ENCODE results near the gene WNK3. TPM values are rescaled to one million over a fixed set of nuclear protein-coding genes. Genes with fewer than 3 reads are reported as not detected.
"Not testable (repeated sequence)": the region's sequence is repeated elsewhere in the genome, so short reads cannot be mapped to it uniquely, and the experiment has no call there.

Gene WNK3
- total RNA-seq, 1 donor from 2014 or later: 19.7 TPM

- peak overlapping the region; percentile 88 for H3K4me3 Mint-ChIP-seq (ENCODE audit: unreplicated experiment)
- no peak for DNase-seq
- H3K4me1 Mint-ChIP-seq (ENCODE audit: low read depth, unreplicated experiment): peaks cover 3% of the 10 kb centered on the region
- peaks cover 4% of the 10 kb centered on the region for H3K9me3 Mint-ChIP-seq (ENCODE audit: unreplicated experiment)
- H3K36me3 Mint-ChIP-seq (ENCODE audit: unreplicated experiment): no peaks in the 10 kb centered on the region
- peaks cover 2% of the 10 kb centered on the region for H3K27me3 Mint-ChIP-seq (ENCODE audit: unreplicated experiment)
- peak overlapping the region; percentile 98 for H3K27ac Mint-ChIP-seq (ENCODE audit: unreplicated experiment)
- TF ChIP-seq CTCF (IDR thresholded peaks at IDR 0.05; ENCODE audit: partially characterized antibody, unreplicated experiment): no peak
Observed at GRCh38 chrX:54359408-54359807, 1.6 kb upstream of the WNK3 start.

GRCh38 chrX:54358424-54359211, 772 bp upstream of the WNK3 start:
- peaks cover 4% of the 10 kb centered on the region for H3K9me3 Mint-ChIP-seq (ENCODE audit: unreplicated experiment)
- peak overlapping the region; percentile 88 for H3K4me3 Mint-ChIP-seq (ENCODE audit: unreplicated experiment)
- no peaks in the 10 kb centered on the region for H3K36me3 Mint-ChIP-seq (ENCODE audit: unreplicated experiment)
- no peak for TF ChIP-seq CTCF (IDR thresholded peaks at IDR 0.05; ENCODE audit: partially characterized antibody, unreplicated experiment)
- H3K4me1 Mint-ChIP-seq (ENCODE audit: low read depth, unreplicated experiment): peaks cover 3% of the 10 kb centered on the region
- peak overlapping the region; percentile 98 for H3K27ac Mint-ChIP-seq (ENCODE audit: unreplicated experiment)
- H3K27me3 Mint-ChIP-seq (ENCODE audit: unreplicated experiment): peaks cover 2% of the 10 kb centered on the region
- DNase-seq: peak; percentile 79

- Mint-ChIP-seq H3K27me3 (ENCODE audit: unreplicated experiment) (no peaks in the 10 kb centered on the region), H3K27ac (ENCODE audit: unreplicated experiment) (no peak overlapping the region), H3K36me3 (ENCODE audit: unreplicated experiment) (no peaks in the 10 kb centered on the region), H3K4me1 (ENCODE audit: low read depth, unreplicated experiment) (peaks cover 3% of the 10 kb centered on the region), H3K4me3 (ENCODE audit: unreplicated experiment) (no peak overlapping the region), H3K9me3 (ENCODE audit: unreplicated experiment) (peaks cover 4% of the 10 kb centered on the region)
- TF ChIP-seq CTCF (IDR thresholded peaks at IDR 0.05; ENCODE audit: partially characterized antibody, unreplicated experiment): no peak
- no peak for DNase-seq
Observed at GRCh38 chrX:54352677-54353076, 5.2 kb downstream of the WNK3 start.

GRCh38 chrX:54337383-54337782, 20.5 kb downstream of the WNK3 start:
- not testable (repeated sequence) for H3K4me3 Mint-ChIP-seq (ENCODE audit: unreplicated experiment); DNase-seq; H3K36me3 Mint-ChIP-seq (ENCODE audit: unreplicated experiment); H3K4me1 Mint-ChIP-seq (ENCODE audit: low read depth, unreplicated experiment); H3K27ac Mint-ChIP-seq (ENCODE audit: unreplicated experiment); H3K27me3 Mint-ChIP-seq (ENCODE audit: unreplicated experiment); H3K9me3 Mint-ChIP-seq (ENCODE audit: unreplicated experiment)

GRCh38 chrX:54325077-54325476, 32.8 kb downstream of the WNK3 start:
- Mint-ChIP-seq H3K4me3 (ENCODE audit: unreplicated experiment) (no peak overlapping the region), H3K9me3 (ENCODE audit: unreplicated experiment) (no peaks in the 10 kb centered on the region), H3K36me3 (ENCODE audit: unreplicated experiment) (no peaks in the 10 kb centered on the region), H3K27ac (ENCODE audit: unreplicated experiment) (no peak overlapping the region), H3K27me3 (ENCODE audit: unreplicated experiment) (no peaks in the 10 kb centered on the region), H3K4me1 (ENCODE audit: low read depth, unreplicated experiment) (no peaks in the 10 kb centered on the region)
- no peak for DNase-seq
- no peak for TF ChIP-seq CTCF (IDR thresholded peaks at IDR 0.05; ENCODE audit: partially characterized antibody, unreplicated experiment)

All from glutamatergic neuron (in vitro differentiated cells).